Fibroblast of skin of abdomen (primary cell): ENCODE results near the gene MAN2B1.

Source experiments
- DNase-seq: peaks from one replicate; pipeline ENCODE4 v3.0.0-alpha.2; 2013

The MAN2B1 gene

DNA sequence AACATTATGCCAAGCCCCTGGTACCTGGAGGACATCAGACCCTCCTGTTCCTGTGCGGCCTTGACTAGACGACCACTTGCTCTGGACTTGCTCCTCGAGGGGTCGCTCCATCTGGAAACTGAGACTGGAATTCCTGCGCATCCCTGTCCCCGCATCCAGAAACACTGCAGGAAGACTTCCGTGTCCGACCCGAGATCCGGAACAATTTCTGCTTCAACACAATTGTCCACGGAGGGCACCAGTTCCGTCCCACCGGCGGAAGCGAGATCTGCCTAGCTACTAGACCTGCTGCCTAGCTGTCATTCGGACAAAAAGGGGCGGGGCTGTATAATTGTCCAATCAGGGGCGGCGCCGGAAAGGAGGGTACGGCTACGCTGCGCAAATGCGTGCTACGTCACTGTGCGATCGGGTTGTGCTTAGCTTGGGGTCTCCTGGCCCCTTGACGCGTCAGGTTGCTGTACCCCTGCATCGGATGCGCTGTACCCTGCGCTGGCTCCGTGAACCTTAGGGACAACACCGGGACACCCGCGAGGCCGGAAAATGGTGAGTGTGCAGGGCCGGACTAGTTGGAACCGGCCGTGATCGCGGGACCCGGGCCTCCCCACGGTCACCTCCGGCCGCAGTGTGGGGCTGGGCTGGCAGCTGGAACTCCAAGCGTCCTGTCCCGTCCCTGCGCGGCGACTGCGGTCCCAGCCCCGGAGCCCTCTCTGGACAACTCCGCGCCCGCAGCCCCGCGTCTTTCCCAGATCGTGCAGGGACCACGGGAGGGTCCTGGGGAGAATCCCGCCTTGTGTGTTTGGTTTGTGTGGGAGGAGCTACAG lies 55.8 kb downstream of the MAN2B1 start, which contains the start of the genes ZNF490 and ZNF791:
ZNF490 (minus strand) TSS at position 274 of the 821 bp plus-strand sequence; CDS start at position 141, 133 bp downstream.
ZNF791 (plus strand) TSS at position 381 of the 821 bp plus-strand sequence; CDS start at position 541, 160 bp downstream.
- DNase-seq = peak; percentile 98

DNA sequence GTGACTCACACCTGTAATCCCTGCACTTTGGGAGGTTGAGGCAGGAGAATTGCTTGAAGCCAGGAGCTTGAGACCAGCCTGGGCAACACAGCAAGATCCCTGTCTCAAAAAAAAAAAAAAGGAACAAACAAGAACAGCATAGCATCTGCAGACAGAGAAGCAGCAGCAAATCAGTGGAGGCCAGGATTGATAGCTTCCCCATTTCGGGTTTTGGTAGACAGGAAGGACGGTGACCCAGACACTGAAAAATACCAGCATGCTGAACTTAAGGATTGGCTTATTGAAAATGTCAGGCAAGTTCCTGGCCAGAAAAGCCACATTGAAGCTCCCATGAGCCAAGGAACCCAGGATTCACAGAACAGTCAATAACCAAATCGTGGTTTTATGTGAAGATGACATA lies 58.9 kb downstream of the MAN2B1 start:
- no peak for DNase-seq

DNA sequence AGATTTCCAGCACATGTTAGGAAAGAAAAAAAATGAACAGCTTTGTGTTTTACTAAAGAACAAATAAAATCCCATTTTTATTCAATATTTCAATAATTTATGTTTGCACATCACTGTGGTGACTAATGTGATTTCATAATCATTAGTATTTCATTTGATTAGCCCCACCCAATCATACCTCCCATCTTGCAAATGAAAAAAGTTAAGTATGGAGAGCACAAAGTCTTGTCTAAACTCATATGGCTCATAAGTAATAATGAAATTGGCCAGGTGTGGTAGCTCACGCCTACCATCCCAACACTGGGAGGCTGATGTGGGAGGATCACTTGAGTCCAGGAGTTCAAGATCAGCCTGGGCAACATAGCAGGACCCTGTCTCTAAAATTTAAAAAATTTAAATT lies 59.7 kb downstream of the MAN2B1 start:
- DNase-seq = no peak

DNA sequence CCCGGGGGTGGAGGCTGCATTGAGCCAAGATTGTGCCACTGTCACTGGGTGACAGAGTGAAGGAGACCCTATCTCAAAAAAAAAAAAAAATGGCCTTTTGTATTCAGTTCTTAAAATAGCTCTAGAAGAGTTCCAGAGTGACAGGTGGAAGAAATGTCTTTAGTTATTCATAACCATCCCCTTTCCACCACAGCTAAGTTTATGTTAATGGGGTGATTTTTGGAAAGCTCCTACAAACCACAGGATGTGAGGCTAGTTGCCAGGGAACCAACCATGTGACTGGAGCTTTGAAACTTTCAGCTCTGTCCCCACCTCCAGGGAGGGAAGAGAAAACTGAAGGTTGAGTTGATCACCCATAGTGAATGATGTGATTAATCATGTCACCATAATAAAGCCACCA lies 62.8 kb downstream of the MAN2B1 start:
- no peak for DNase-seq

DNA sequence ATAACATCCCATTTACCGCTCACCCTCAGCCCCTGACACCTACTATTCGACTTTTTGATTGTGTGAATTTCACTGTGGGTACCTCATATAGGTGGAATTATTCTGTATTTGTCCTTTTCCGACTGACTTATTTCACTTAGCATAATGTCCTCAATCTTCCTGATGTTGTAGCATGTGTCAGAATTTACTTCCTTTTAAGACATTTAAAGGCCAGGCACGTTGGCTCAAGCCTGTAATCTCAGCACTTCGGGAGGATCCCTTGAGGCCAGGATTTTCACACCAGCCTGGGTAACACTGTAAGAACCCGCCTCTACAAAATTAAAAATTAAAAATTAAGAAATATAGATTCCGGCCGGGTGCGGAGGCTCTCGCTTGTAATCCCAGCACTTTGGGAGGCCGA lies 68.9 kb downstream of the MAN2B1 start:
- no peak for DNase-seq

DNA sequence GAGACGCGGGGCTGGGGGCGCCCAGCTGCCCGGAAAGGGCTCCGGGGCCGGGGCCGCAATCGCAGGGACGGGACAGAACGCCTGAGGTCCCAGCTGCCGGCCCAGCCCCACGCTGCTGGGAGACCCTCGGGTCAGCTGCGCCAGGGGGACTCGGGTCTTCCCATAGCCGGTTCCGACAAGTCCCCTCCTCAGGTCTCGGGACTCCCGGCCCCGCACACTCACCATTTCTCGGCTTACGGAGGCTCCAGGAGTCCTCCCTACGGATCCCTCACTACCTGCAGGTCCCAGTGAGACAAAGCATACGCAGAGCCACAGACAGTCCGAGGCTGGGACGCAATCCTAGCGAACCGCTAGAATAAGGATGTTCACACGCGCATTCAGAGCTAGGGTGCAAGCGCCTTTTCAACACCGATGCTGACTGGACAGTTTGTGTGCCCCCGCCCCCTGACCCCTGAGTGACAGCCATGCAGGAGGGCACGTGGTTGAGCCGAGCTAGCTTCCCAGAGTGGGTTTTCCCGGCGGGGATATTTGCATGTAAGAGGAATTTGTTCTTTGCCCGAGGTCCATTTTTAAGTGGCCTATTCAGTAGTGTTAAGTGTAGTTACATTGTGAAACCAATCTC lies 69.5 kb downstream of the MAN2B1 start:
- no peak for DNase-seq
